ENCODE measurements around the gene SVOP.

DNA sequence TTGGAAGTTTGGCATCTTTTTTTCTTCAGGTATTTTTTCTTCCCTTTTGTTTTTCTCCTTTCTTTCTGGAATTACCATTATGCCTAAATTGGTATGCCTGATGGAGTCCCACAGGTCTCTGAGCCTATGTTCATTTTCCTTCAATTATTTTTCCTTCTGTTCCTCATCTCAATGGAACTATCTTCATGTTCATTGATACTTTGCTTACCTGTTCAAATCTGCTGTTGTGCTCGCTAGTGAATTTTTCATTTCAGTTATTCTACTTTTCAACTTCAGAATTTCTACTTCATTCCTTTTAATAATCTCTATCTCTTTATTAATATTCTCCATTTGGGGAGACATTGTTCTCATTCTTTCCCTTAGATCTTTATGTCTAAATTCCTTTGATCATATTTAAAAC is 16.1 kb upstream of the SVOP start:
- TF ChIP-seq EZH2phosphoT487 (IDR thresholded peaks at IDR 0.05; ENCODE audit: borderline replicate concordance, low read length), result no peak
- TF ChIP-seq, protein P1, sequence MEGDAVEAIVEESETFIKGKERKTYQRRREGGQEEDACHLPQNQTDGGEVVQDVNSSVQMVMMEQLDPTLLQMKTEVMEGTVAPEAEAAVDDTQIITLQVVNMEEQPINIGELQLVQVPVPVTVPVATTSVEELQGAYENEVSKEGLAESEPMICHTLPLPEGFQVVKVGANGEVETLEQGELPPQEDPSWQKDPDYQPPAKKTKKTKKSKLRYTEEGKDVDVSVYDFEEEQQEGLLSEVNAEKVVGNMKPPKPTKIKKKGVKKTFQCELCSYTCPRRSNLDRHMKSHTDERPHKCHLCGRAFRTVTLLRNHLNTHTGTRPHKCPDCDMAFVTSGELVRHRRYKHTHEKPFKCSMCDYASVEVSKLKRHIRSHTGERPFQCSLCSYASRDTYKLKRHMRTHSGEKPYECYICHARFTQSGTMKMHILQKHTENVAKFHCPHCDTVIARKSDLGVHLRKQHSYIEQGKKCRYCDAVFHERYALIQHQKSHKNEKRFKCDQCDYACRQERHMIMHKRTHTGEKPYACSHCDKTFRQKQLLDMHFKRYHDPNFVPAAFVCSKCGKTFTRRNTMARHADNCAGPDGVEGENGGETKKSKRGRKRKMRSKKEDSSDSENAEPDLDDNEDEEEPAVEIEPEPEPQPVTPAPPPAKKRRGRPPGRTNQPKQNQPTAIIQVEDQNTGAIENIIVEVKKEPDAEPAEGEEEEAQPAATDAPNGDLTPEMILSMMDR (IDR thresholded peaks at IDR 0.05; ENCODE audit: low read depth, low read length, poor library complexity, severe bottlenecking), result no peak

All from DOHH2 (cell line).